ENCODE measurements around the gene PP2D1.
"Not testable (repeated sequence)": the region's sequence is repeated elsewhere in the genome, so short reads cannot be mapped to it uniquely, and the experiment has no call there.

The PP2D1 gene

GRCh38 chr3:19967208-19967607, 44.9 kb downstream of the PP2D1 start:
- DNase-seq: no peak

- no peak for DNase-seq
Measured at GRCh38 chr3:19961960-19962359, 50.1 kb downstream of the PP2D1 start.

- no peak for DNase-seq
Measured at GRCh38 chr3:19960696-19961095, 51.4 kb downstream of the PP2D1 start.

- DNase-seq: no peak
Measured at GRCh38 chr3:19959505-19959904, 52.6 kb downstream of the PP2D1 start.

GRCh38 chr3:19957354-19957753, 54.7 kb downstream of the PP2D1 start:
- not testable (repeated sequence) for DNase-seq

GRCh38 chr3:19954676-19955075, 57.4 kb downstream of the PP2D1 start:
- DNase-seq: no peak

GRCh38 chr3:19950316-19950715, 61.7 kb downstream of the PP2D1 start:
- DNase-seq: no peak

- DNase-seq: no peak
Measured at GRCh38 chr3:19948226-19948591, 63.9 kb downstream of the PP2D1 start.

GRCh38 chr3:19947549-19948225, 64.4 kb downstream of the PP2D1 start:
- DNase-seq: peak; percentile 27 to 54

- DNase-seq: peak; percentile 99
Measured at GRCh38 chr3:19946832-19947548, 65.1 kb downstream of the PP2D1 start, which contains the start of gene RAB5A. RAB5A (plus strand) TSS chr3:19947097; CDS start chr3:19950899, 3,802 bp downstream.

GRCh38 chr3:19945969-19946831, 65.9 kb downstream of the PP2D1 start:
- peak in 1 of 2 experiments; percentile 56 for DNase-seq

- DNase-seq: no peak
Measured at GRCh38 chr3:19945534-19945933, 66.5 kb downstream of the PP2D1 start.

- no peak for DNase-seq
Measured at GRCh38 chr3:19940643-19941042, 71.4 kb downstream of the PP2D1 start.

- no peak for DNase-seq
Measured at GRCh38 chr3:19938295-19938627, 73.8 kb downstream of the PP2D1 start.

- DNase-seq: no peak
Measured at GRCh38 chr3:19937459-19938294, 74.4 kb downstream of the PP2D1 start.

Data from Kasumi-1 (cell line).